ENCODE results near the gene ZBTB7C.

DNA sequence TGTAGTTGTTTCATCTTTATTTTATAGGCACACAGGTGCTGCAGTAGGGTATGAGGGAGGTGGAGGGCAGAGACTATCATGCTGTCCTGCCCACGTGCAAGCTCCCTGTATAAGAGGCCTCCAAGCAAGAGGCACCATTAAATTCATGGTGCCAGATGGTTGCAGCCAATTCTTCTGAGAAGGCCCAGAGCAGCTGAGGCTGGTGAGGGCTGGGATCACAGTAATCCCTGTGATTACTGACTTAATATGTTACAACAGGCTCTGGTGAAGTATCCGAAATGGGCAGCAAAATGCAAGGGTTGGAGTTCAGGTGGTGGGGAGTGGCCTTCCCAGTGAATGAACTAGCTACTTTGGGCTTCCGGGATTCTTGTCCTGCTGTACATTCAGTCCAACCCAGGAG lies 286.8 kb downstream of the ZBTB7C start:
- TF ChIP-seq, protein P1, sequence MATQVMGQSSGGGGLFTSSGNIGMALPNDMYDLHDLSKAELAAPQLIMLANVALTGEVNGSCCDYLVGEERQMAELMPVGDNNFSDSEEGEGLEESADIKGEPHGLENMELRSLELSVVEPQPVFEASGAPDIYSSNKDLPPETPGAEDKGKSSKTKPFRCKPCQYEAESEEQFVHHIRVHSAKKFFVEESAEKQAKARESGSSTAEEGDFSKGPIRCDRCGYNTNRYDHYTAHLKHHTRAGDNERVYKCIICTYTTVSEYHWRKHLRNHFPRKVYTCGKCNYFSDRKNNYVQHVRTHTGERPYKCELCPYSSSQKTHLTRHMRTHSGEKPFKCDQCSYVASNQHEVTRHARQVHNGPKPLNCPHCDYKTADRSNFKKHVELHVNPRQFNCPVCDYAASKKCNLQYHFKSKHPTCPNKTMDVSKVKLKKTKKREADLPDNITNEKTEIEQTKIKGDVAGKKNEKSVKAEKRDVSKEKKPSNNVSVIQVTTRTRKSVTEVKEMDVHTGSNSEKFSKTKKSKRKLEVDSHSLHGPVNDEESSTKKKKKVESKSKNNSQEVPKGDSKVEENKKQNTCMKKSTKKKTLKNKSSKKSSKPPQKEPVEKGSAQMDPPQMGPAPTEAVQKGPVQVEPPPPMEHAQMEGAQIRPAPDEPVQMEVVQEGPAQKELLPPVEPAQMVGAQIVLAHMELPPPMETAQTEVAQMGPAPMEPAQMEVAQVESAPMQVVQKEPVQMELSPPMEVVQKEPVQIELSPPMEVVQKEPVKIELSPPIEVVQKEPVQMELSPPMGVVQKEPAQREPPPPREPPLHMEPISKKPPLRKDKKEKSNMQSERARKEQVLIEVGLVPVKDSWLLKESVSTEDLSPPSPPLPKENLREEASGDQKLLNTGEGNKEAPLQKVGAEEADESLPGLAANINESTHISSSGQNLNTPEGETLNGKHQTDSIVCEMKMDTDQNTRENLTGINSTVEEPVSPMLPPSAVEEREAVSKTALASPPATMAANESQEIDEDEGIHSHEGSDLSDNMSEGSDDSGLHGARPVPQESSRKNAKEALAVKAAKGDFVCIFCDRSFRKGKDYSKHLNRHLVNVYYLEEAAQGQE (IDR thresholded peaks at IDR 0.05; ENCODE audit: insufficient read depth in 1 of 2, low read depth in 2 of 2, low read length in 2 of 2): no peak
- no peak for TF ChIP-seq POLR2AphosphoS5 (IDR thresholded peaks at IDR 0.05; ENCODE audit: low read depth, low read length)
